ENCODE measurements around the gene AAK1.

DNA sequence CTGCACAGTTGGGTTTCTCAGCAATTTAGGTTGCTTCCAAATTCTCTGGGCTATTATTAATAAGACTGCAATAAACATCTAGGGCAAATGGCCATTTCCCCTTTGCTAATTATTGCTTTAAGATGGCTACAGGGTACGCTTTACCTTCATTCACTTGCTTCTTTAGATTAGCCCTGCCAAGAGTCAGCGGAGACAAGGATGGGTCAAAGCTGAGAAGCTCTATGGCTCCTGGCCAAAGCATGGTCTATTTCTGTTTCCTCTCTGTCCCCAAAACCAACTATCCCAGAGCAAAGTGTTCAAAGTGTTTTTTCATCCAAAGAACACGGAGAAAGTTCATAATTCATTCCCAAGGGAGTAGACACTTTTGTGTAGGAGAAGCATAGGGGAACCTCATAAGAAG, 131.1 kb downstream of the AAK1 start:
- TF ChIP-seq POLR2A (IDR thresholded peaks at IDR 0.05): no peak
- TF ChIP-seq, protein P1, sequence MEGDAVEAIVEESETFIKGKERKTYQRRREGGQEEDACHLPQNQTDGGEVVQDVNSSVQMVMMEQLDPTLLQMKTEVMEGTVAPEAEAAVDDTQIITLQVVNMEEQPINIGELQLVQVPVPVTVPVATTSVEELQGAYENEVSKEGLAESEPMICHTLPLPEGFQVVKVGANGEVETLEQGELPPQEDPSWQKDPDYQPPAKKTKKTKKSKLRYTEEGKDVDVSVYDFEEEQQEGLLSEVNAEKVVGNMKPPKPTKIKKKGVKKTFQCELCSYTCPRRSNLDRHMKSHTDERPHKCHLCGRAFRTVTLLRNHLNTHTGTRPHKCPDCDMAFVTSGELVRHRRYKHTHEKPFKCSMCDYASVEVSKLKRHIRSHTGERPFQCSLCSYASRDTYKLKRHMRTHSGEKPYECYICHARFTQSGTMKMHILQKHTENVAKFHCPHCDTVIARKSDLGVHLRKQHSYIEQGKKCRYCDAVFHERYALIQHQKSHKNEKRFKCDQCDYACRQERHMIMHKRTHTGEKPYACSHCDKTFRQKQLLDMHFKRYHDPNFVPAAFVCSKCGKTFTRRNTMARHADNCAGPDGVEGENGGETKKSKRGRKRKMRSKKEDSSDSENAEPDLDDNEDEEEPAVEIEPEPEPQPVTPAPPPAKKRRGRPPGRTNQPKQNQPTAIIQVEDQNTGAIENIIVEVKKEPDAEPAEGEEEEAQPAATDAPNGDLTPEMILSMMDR (IDR thresholded peaks at IDR 0.05): no peak

Measured in lower leg skin (tissue), 3 donors.